ENCODE data around the gene MAMLD1.

Gene MAMLD1

GRCh38 chrX:150478496-150479492, 115.7 kb downstream of the MAMLD1 start:
- H3K9me2 ChIP-seq (replicated peaks; ENCODE audit: control insufficient read depth, low read length), result no peaks in the 10 kb centered on the region
- no peaks in the 10 kb centered on the region for H3K36me3 ChIP-seq (ENCODE audit: control insufficient read depth, low read length)
- H3K4me2 ChIP-seq (ENCODE audit: low read length), result no peak overlapping the region
- no peak overlapping the region for H3K27ac ChIP-seq (ENCODE audit: low read depth, low read length)
- H3K79me2 ChIP-seq (ENCODE audit: control insufficient read depth, low read length), result no peaks in the 10 kb centered on the region
- H3K4me3 ChIP-seq (ENCODE audit: low read length), result no peak overlapping the region
- H3K27me3 ChIP-seq (ENCODE audit: control insufficient read depth, low read length), result peaks cover 18% of the 10 kb centered on the region
- no peaks in the 10 kb centered on the region for H3K9me3 ChIP-seq (ENCODE audit: control insufficient read depth, insufficient read depth, low read length)
- H3K4me1 ChIP-seq (ENCODE audit: control insufficient read depth, low read length), result no peaks in the 10 kb centered on the region
- no peak for TF ChIP-seq EZH2phosphoT487 (IDR thresholded peaks at IDR 0.05; ENCODE audit: borderline replicate concordance, low read length)
- TF ChIP-seq CTCF (IDR thresholded peaks at IDR 0.05; ENCODE audit: low read depth, low read length, poor library complexity, severe bottlenecking), result no peak
- no peaks in the 10 kb centered on the region for H4K20me1 ChIP-seq (ENCODE audit: control insufficient read depth, insufficient read depth, low read depth, low read length)
- H3F3A ChIP-seq (ENCODE audit: control insufficient read depth, insufficient read depth), result no peaks in the 10 kb centered on the region

- Histone ChIP-seq H3K36me3 (ENCODE audit: control insufficient read depth, low read length) (no peaks in the 10 kb centered on the region), H3K4me2 (ENCODE audit: low read length) (no peak overlapping the region), H3K4me1 (ENCODE audit: control insufficient read depth, low read length) (no peaks in the 10 kb centered on the region), H4K20me1 (ENCODE audit: control insufficient read depth, insufficient read depth, low read depth, low read length) (no peaks in the 10 kb centered on the region), H3K27me3 (ENCODE audit: control insufficient read depth, low read length) (peaks cover 18% of the 10 kb centered on the region), H3K9me3 (ENCODE audit: control insufficient read depth, insufficient read depth, low read length) (no peaks in the 10 kb centered on the region), H3K4me3 (ENCODE audit: low read length) (no peak overlapping the region), H3F3A (ENCODE audit: control insufficient read depth, insufficient read depth) (no peaks in the 10 kb centered on the region), H3K9me2 (replicated peaks; ENCODE audit: control insufficient read depth, low read length) (no peaks in the 10 kb centered on the region), H3K79me2 (ENCODE audit: control insufficient read depth, low read length) (no peaks in the 10 kb centered on the region), H3K27ac (ENCODE audit: low read depth, low read length) (no peak overlapping the region)
- no peak for TF ChIP-seq EZH2phosphoT487 (IDR thresholded peaks at IDR 0.05; ENCODE audit: borderline replicate concordance, low read length)
- no peak for TF ChIP-seq CTCF (IDR thresholded peaks at IDR 0.05; ENCODE audit: low read depth, low read length, poor library complexity, severe bottlenecking)
Measured at GRCh38 chrX:150482537-150483206, 119.6 kb downstream of the MAMLD1 start.

GRCh38 chrX:150483356-150483985, 120.4 kb downstream of the MAMLD1 start:
- no peaks in the 10 kb centered on the region for H3F3A ChIP-seq (ENCODE audit: control insufficient read depth, insufficient read depth)

More at GRCh38 chrX:150483356-150483985, 120.4 kb downstream of the MAMLD1 start:
- H3K79me2 ChIP-seq (ENCODE audit: control insufficient read depth, low read length), result no peaks in the 10 kb centered on the region
- H3K4me3 ChIP-seq (ENCODE audit: low read length), result no peak overlapping the region
- no peak overlapping the region for H3K4me2 ChIP-seq (ENCODE audit: low read length)
- H3K4me1 ChIP-seq (ENCODE audit: control insufficient read depth, low read length), result no peaks in the 10 kb centered on the region
- no peaks in the 10 kb centered on the region for H4K20me1 ChIP-seq (ENCODE audit: control insufficient read depth, insufficient read depth, low read depth, low read length)
- H3K36me3 ChIP-seq (ENCODE audit: control insufficient read depth, low read length), result no peaks in the 10 kb centered on the region
- H3K9me3 ChIP-seq (ENCODE audit: control insufficient read depth, insufficient read depth, low read length), result no peaks in the 10 kb centered on the region
- H3K9me2 ChIP-seq (replicated peaks; ENCODE audit: control insufficient read depth, low read length), result no peaks in the 10 kb centered on the region
- H3K27me3 ChIP-seq (ENCODE audit: control insufficient read depth, low read length), result peaks cover 13% of the 10 kb centered on the region
- TF ChIP-seq CTCF (IDR thresholded peaks at IDR 0.05; ENCODE audit: low read depth, low read length, poor library complexity, severe bottlenecking) (no peak), EZH2phosphoT487 (IDR thresholded peaks at IDR 0.05; ENCODE audit: borderline replicate concordance, low read length) (no peak)
- H3K27ac ChIP-seq (ENCODE audit: low read depth, low read length), result no peak overlapping the region
